AG04450 (cell line): Measurements from ENCODE around the gene SLC16A2. TPM values are rescaled to one million over a fixed set of nuclear protein-coding genes. Genes with fewer than 3 reads are reported as not detected.

Experiments used
- CTCF ChIA-PET: fragments of 300-600, 350-600 bp; formaldehyde crosslinking; extraction: SDS; loops from one replicate; lab custom pipeline; 2022; ENCODE audit warnings: antibody characterized with exemption, inconsistent platforms; lab: Charles Lee
- POLR2A ChIA-PET: fragments of 350-600 bp; formaldehyde crosslinking; extraction: SDS; loops from one replicate; lab custom pipeline; 2021; ENCODE audit warnings: antibody characterized with exemption, inconsistent platforms; lab: Yijun Ruan, JAX
- DNase-seq: peaks from one replicate; pipeline ENCODE4 v3.0.0-alpha.2; 2011; ENCODE audit warnings: low read depth, low spot score
- H3K27ac ChIP-seq: one replicate; pipeline ENCODE4 v1.5.1; 2012; ENCODE audit warnings: low read depth, low read length, control low read depth
- H3K27me3 ChIP-seq: one replicate; pipeline ENCODE4 v1.6.0; 2012; ENCODE audit warnings: low read length; ENCODE audit not compliant: control insufficient read depth, insufficient read depth
- H3K4me3 ChIP-seq: 2 replicates; pipeline ENCODE4 v1.5.1; 2011; ENCODE audit warnings: mild to moderate bottlenecking, low read depth, low read length, control low read depth
- H3K9me3 ChIP-seq: 2 replicates; pipeline ENCODE4 v1.5.1; 2012; ENCODE audit warnings: low read length; ENCODE audit not compliant: control insufficient read depth, insufficient read depth
- CTCF ChIP-seq: IDR thresholded peaks from 2 replicates; pipeline ENCODE4 v1.5.1; 2011; ENCODE audit warnings: low read depth, low read length, control low read depth, inconsistent platforms
- polyA plus RNA-seq: library from polyadenylated mRNA; depleted of rRNA; stranded (reverse); fragments of >200 nt; gene quantifications from 2 replicates; pipeline ENCODE4 v1.2.3, GENCODE V29; 2011

SLC16A2 gene
- polyA plus RNA-seq, 1 experiment: 42.6 TPM

GRCh38 chrX:74419864-74420195 lies 1.5 kb upstream of the SLC16A2 start:
- ChIA-PET POLR2A (interaction anchor here (1.3 to 1.9 kb wide), 3 partner anchors 31 to 117 kb away, joined by 3 to 8 read pairs (median 5); no protein-coding TSS in a partner anchor), CTCF (interaction anchor here (0.6 to 2.4 kb wide), 2 partner anchors 36 to 124 kb away, joined by 5 to 13 read pairs; no protein-coding TSS in a partner anchor)
- H3K27me3 ChIP-seq: no peaks in the 10 kb centered on the region
- DNase-seq: no peak
- no peaks in the 10 kb centered on the region for H3K9me3 ChIP-seq
- H3K4me3 ChIP-seq: peak overlapping the region; percentile 65
- no peak for TF ChIP-seq CTCF
- H3K27ac ChIP-seq: peak overlapping the region; percentile 57

- TF ChIP-seq CTCF: no peak
- H3K27me3 ChIP-seq: no peaks in the 10 kb centered on the region
- peak; percentile 16 for DNase-seq
- POLR2A ChIA-PET: interaction anchor here (0.6 to 2.8 kb wide), 5 partner anchors 31 to 116 kb away, joined by 3 to 9 read pairs (median 5); no protein-coding TSS in a partner anchor
- CTCF ChIA-PET: interaction anchor here (1.4 to 2.4 kb wide), 2 partner anchors 37 to 115 kb away, joined by 4 to 13 read pairs; no protein-coding TSS in a partner anchor
- H3K9me3 ChIP-seq: no peaks in the 10 kb centered on the region
- H3K27ac ChIP-seq: peak overlapping the region; percentile 87
- peak overlapping the region; percentile 68 for H3K4me3 ChIP-seq
Observed at GRCh38 chrX:74420196-74421035, 877 bp upstream of the SLC16A2 start.

GRCh38 chrX:74421740-74422352 lies 553 bp downstream of the SLC16A2 start:
- Histone ChIP-seq H3K9me3 (no peaks in the 10 kb centered on the region), H3K4me3 (peak overlapping the region; percentile 68), H3K27ac (no peak overlapping the region), H3K27me3 (no peaks in the 10 kb centered on the region)
- no peak for TF ChIP-seq CTCF
- POLR2A ChIA-PET: interaction anchor here (0.9 to 2.8 kb wide), 2 partner anchors 28 to 113 kb away, joined by 3 to 9 read pairs; no protein-coding TSS in a partner anchor
- CTCF ChIA-PET: interaction anchor here (0.6 to 2.4 kb wide), 3 partner anchors 39 to 113 kb away, joined by 4 to 13 read pairs (median 5); no protein-coding TSS in a partner anchor
- DNase-seq: no peak

- H3K9me3 ChIP-seq: no peaks in the 10 kb centered on the region
- H3K27me3 ChIP-seq: no peaks in the 10 kb centered on the region
- peak; percentile 36; the same call in 1 of the 2 replicates for TF ChIP-seq CTCF
- H3K27ac ChIP-seq: peak overlapping the region; percentile 47
- ChIA-PET POLR2A (interaction anchor here (0.6 to 2.8 kb wide), 3 partner anchors 27 to 112 kb away, joined by 3 to 9 read pairs (median 3); no protein-coding TSS in a partner anchor), CTCF (interaction anchor here (1.6 kb wide), 1 partner anchor 14 kb away, joined by 3 read pairs; no protein-coding TSS in a partner anchor)
- peak overlapping the region; percentile 68 for H3K4me3 ChIP-seq
- DNase-seq: peak; percentile 37
Observed at GRCh38 chrX:74422576-74423288, 1.4 kb downstream of the SLC16A2 start.
